GM18502 (cell line): ENCODE results near the gene CLPSL1.

ENCODE experiments used
- ATAC-seq: cut with Tn5 transposase; IDR thresholded peaks from one replicate; pipeline ENCODE4 v1.9.1; 2021; ENCODE audit warnings: mild to moderate bottlenecking; ENCODE audit not compliant: unreplicated experiment, poor library complexity

The CLPSL1 gene

DNA sequence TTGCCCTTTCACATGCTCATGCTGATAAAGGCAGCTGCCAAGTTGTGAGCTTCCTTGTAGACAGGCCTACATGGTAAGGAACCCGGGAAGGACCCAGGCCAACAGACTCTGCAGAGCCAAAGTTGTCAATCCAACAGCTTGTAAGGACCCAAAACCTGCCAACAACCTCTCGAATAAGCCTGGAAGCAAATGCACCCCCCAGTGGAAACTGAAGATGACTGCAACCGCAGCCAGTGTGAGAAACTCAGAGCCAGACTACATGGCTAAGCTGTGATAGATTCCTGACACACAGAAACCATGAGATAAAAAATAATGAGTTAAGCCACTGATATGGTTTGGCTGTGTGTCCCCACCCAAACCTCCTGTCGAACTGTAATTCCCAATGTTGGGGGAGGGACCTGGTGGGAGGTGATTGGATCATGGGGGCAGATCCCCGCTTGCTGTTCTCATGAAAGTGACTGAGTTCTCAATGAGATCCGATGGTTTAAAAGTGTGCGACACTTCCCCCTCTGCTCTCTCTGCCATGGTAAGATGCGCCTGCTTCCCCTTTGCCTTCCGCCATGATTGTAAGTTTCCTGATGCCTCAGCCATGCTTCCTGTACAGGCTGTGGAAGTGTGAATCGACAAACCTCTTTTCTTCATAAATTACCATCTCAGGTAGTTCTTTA is 23.2 kb upstream of the CLPSL1 start:
- no peak for ATAC-seq

- no peak for ATAC-seq
Observed at GRCh38 chr6:35759426-35759825, 21.4 kb upstream of the CLPSL1 start.

GRCh38 chr6:35765739-35766138 is 15.1 kb upstream of the CLPSL1 start:
- ATAC-seq = no peak

DNA sequence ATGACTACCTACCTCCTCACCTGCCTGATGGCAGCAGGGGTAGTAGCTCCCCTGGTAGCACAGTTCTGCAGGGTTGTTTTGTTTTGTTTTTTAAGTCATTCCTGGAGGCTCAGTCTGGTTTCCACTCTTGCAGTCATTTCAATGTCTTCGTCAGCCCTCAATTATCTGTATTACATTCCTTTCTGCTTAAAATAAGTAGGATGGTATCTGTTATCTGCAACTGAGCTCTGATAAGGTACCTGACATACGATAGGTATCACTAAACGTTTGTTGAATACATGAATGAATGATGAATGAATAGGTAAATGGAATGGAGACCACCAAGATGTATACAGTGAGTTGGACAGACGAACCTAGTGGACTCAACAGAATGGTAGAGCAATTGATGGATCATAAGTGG is 11.6 kb upstream of the CLPSL1 start:
- no peak for ATAC-seq

DNA sequence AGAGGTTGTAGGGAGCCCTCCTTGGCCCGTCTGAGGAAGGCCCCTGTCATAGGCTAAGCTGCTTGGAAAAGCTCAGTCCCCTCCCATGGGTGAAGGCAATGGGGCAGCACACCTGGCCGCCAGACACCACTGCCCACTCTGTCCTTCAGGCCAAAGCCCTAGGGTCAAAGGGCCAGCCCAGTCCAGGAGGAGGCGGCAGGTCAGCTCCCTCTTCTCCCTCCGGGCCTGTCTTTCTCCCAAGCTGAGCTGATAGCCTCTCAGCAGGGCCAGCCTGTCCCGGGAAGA is 9.5 kb upstream of the CLPSL1 start:
- no peak for ATAC-seq

DNA sequence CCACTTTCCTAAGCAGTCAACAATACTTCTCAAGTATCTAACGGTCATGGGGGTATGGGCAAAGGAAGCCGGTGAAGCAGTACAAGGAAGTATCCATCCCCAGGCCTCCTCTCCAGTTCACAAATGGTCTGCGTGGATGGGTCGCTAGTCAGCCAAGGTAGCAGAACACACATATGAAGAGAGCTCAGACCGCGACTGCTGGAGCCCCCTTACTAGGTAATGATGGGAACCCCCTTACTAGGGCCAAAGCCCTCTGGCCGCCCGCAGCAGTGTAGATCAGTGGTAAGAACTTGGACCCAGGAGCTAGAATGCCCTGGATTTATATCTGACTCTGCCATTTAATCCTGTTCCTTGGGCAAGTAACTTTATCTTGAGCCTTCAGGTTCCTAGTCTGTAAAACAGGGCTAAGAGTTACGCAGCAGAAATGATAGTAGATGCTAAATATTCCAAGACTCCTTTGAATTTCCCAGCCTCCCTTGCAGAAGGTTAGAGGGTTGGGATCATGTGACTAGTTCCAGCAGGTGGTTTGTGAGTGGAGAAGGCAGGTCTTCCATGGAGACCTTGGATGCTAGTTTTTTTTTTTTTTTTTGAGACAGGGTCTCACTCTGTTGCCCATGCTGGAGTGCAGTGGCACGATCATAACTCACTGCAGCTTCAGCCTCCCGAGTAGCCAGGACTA is 6.6 kb upstream of the CLPSL1 start:
- ATAC-seq = no peak

DNA sequence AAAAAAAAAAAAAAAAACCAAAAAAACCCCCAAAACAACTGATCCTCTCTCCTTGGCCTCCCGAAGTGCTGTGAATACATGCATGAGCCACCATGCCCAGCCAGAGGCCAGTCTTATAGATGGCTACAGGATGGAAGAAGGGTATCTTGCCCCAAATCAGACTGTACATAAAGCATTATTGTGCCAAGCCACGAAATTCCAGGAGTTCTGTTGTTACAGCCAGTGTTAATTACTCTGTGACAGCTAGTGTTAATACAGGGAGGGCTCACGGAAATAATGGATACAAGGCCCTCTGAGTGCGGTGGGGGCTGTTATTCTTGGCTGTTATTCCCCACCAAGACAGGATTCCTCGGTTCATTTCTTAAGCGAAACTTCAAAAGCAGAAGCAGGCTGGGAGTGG is 5.8 kb upstream of the CLPSL1 start:
- no peak for ATAC-seq

GRCh38 chr6:35776364-35777215 is 4.2 kb upstream of the CLPSL1 start, which contains the start of gene CLPSL2:
CLPSL2 (plus strand) TSS chr6:35776598; CDS start chr6:35776619, 21 bp downstream.
- no peak for ATAC-seq

DNA sequence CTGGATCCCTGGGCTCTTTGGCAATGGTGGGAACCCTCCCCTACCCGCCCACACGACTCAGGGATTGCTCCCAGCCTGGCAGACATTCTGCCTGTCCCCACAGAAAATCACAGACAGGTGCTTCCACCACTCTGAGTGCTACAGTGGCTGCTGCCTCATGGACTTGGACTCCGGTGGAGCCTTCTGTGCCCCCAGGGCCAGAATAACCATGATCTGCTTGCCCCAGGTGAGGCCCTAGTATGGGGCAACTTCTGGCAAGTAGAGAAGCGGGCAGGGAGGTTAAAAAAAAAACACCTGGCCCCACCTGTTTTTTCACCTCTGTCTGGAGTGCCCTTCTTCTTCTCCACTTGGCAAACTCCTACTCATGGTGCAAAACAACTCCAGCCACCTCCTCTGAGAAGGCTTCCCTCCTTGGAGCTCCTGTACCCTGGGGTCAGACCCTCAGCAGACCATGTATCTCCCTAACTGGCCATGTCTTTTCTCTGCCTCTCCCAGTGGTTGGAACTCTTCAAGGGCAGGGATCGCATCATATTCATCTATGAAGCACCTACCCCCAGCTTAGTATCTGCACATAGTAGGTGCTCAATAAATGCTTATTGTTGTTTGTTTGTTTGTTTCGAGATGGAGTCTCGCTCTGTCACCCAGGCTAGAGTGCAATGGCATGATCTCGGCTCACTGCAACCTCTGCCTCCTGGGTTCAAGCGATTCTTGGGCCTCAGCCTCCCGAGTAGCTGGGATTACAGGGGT is 3.3 kb upstream of the CLPSL1 start:
- no peak for ATAC-seq

GRCh38 chr6:35778437-35778836 is 2.4 kb upstream of the CLPSL1 start:
- no peak for ATAC-seq

DNA sequence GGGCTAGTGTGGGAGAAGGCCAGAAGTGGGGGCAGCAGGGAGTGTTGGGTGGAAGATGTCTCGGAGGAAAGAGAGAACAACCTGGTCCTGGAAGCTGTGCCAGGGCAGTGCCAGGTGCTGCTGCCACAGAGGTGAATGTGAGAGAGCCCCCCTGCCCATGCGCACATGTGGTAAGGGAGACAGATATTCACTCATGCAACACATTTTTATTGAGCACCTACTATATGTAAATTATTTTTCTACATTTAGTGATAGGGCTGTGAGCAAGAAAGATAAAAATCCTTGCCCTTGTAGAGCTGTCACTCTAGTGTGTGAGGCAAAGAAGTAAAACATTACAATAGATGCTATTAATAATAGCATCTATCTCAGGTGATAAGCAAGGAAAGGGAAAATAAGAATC is 471 bp downstream of the CLPSL1 start:
- ATAC-seq = no peak

DNA sequence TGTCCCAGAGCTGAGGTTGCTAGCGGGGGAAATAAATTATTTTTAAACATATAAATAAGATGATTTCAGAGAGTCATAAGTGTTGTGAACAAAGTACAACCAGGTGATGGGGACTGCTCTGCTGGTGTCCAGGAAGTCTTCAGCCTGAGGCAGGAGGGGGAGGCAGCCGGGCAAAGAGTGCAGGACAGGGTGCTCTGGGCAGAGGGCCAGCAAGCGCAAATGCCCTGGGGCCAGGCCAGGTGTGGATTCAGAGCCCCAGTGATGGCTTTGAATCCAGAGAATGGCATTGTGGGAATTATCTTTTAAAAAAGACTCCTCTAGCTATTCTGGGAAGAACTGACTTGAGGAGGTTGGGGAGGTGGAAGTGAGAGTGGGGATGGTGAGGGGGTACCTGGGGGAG is 1.6 kb downstream of the CLPSL1 start:
- ATAC-seq = no peak

GRCh38 chr6:35784200-35784599 is 3.4 kb downstream of the CLPSL1 start:
- ATAC-seq = no peak

GRCh38 chr6:35786272-35786671 is 5.5 kb downstream of the CLPSL1 start:
- ATAC-seq = no peak

- ATAC-seq = no peak
Observed at GRCh38 chr6:35786810-35787209, 6.0 kb downstream of the CLPSL1 start.

GRCh38 chr6:35787266-35788218 is 6.7 kb downstream of the CLPSL1 start:
- ATAC-seq = no peak

GRCh38 chr6:35788423-35788982 is 7.7 kb downstream of the CLPSL1 start:
- no peak for ATAC-seq

GRCh38 chr6:35790683-35791082 is 9.9 kb downstream of the CLPSL1 start:
- no peak for ATAC-seq
